Astrocyte (in vitro differentiated cells and primary cell): ENCODE measurements around the gene OCA2. TPM values are rescaled to one million over a fixed set of nuclear protein-coding genes. Genes with fewer than 3 reads are reported as not detected.
"Not testable (repeated sequence)": the region's sequence is repeated elsewhere in the genome, so short reads cannot be mapped to it uniquely, and the experiment has no call there.

Experiments used
- DNase-seq: peaks from one replicate; pipeline ENCODE4 v3.0.0-alpha.2; 2010; ENCODE audit warnings: low read depth
- FAIRE-seq: peaks from 2 replicates; lab custom pipeline; 2011; peaks lifted over from hg19 to GRCh38; lab: Jason Lieb, UNC
- H2AFZ ChIP-seq: 2 replicates; pipeline ENCODE4 v1.6.0; 2012; ENCODE audit warnings: low read depth, low read length, inconsistent platforms
- H3K27ac ChIP-seq: 2 replicates; pipeline ENCODE4 v1.5.1; 2011; ENCODE audit warnings: low read depth, low read length, inconsistent platforms
- H3K27me3 ChIP-seq: 2 replicates; pipeline ENCODE4 v1.6.0; 2011; ENCODE audit warnings: low read length, inconsistent platforms; ENCODE audit not compliant: insufficient read depth
- H3K36me3 ChIP-seq: 2 replicates; pipeline ENCODE4 v1.5.1; 2011; ENCODE audit warnings: low read length, inconsistent platforms; ENCODE audit not compliant: insufficient read depth
- H3K4me1 ChIP-seq: 2 replicates; pipeline ENCODE4 v1.5.1; 2011; ENCODE audit warnings: low read length, inconsistent platforms; ENCODE audit not compliant: insufficient read depth
- H3K4me2 ChIP-seq: 2 replicates; pipeline ENCODE4 v1.6.0; 2012; ENCODE audit warnings: low read length, inconsistent platforms
- H3K4me3 ChIP-seq: 2 replicates; pipeline ENCODE4 v1.5.1; 2011; ENCODE audit warnings: low read depth, mild to moderate bottlenecking, low read length, inconsistent platforms; ENCODE audit not compliant: insufficient read depth
- H3K79me2 ChIP-seq: 2 replicates; pipeline ENCODE4 v1.6.0; 2012; ENCODE audit warnings: mild to moderate bottlenecking, low read length, inconsistent platforms; ENCODE audit not compliant: insufficient read depth
- H3K9ac ChIP-seq: 2 replicates; pipeline ENCODE4 v1.6.0; 2012; ENCODE audit warnings: mild to moderate bottlenecking, low read length, inconsistent platforms
- H3K9me3 ChIP-seq: 2 replicates; pipeline ENCODE4 v1.5.1; 2012; ENCODE audit warnings: low read depth, mild to moderate bottlenecking, low read length, inconsistent platforms; ENCODE audit not compliant: insufficient read depth
- H4K20me1 ChIP-seq: 2 replicates; pipeline ENCODE4 v1.6.0; 2012; ENCODE audit warnings: low read length, inconsistent platforms; ENCODE audit not compliant: insufficient read depth
- H3K27ac Mint-ChIP-seq: one replicate; pipeline ENCODE4 v1.8.0; 2021; ENCODE audit warnings: mild to moderate bottlenecking, mixed read lengths; ENCODE audit not compliant: unreplicated experiment
- H3K27me3 Mint-ChIP-seq: one replicate; pipeline ENCODE4 v1.8.0; 2021; ENCODE audit warnings: low read depth, mixed read lengths; ENCODE audit not compliant: unreplicated experiment
- H3K36me3 Mint-ChIP-seq: one replicate; pipeline ENCODE4 v1.8.0; 2021; ENCODE audit warnings: low read depth, mixed read lengths; ENCODE audit not compliant: unreplicated experiment
- H3K4me1 Mint-ChIP-seq: one replicate; pipeline ENCODE4 v1.8.0; 2021; ENCODE audit warnings: low read depth, mixed read lengths; ENCODE audit not compliant: unreplicated experiment
- H3K4me3 Mint-ChIP-seq: one replicate; pipeline ENCODE4 v1.8.0; 2021; ENCODE audit warnings: mild to moderate bottlenecking, moderate library complexity, mixed read lengths; ENCODE audit not compliant: unreplicated experiment
- H3K9me3 Mint-ChIP-seq: one replicate; pipeline ENCODE4 v1.8.0; 2021; ENCODE audit warnings: mild to moderate bottlenecking, mixed read lengths; ENCODE audit not compliant: unreplicated experiment
- CTCF ChIP-seq: IDR thresholded peaks from 2 replicates; pipeline ENCODE4 v1.5.1; 2011; ENCODE audit warnings: low read depth, mild to moderate bottlenecking, inconsistent platforms, low read length, moderate library complexity; ENCODE audit not compliant: insufficient read depth
- EZH2 ChIP-seq: IDR thresholded peaks from 2 replicates; pipeline ENCODE4 v1.6.1; 2012; ENCODE audit warnings: mild to moderate bottlenecking, low read length, inconsistent platforms; ENCODE audit not compliant: insufficient read depth
- total RNA-seq: library from RNA; stranded (reverse); gene quantifications from 2 replicates; pipeline ENCODE4 v1.2.1, GENCODE V29; 2021

OCA2 gene
- total RNA-seq, 1 donor from 2014 or later = 2.9 TPM

DNA sequence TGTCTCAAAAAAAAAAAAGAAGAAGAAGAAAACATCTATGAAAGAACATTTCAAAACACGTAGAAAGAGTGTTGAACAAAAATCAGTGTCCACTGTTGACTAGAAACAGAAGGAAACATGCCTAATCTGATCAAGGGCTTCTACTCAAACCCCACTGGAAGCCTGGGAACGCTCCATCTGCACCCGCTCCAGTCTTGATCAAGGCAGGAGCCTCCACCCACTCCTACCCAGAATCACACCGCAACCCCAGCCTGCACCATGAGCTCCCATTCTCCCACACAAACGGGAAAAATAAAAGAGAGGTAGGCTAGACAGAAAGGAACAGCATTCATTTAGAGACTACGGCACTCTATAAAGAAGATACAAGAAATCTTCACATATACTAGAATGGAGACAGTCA lies 40.9 kb upstream of the OCA2 start:
- H3K4me1 Mint-ChIP-seq = no peaks in the 10 kb centered on the region
- no peaks in the 10 kb centered on the region for H3K27me3 ChIP-seq
- DNase-seq (no peak), FAIRE-seq (no peak)
- no peaks in the 10 kb centered on the region for H3K79me2 ChIP-seq
- H3K27me3 Mint-ChIP-seq = no peaks in the 10 kb centered on the region
- peaks cover 4% of the 10 kb centered on the region for H3K9me3 Mint-ChIP-seq
- no peaks in the 10 kb centered on the region for H3K4me1 ChIP-seq
- no peaks in the 10 kb centered on the region for H3K9me3 ChIP-seq
- TF ChIP-seq CTCF = no peak
- TF ChIP-seq EZH2 = no peak
- no peak overlapping the region for H3K9ac ChIP-seq
- H3K36me3 Mint-ChIP-seq = peaks cover 47% of the 10 kb centered on the region
- peaks cover 16% of the 10 kb centered on the region for H3K36me3 ChIP-seq
- H4K20me1 ChIP-seq = no peaks in the 10 kb centered on the region
- no peak overlapping the region for H3K4me2 ChIP-seq
- no peak overlapping the region for H3K27ac Mint-ChIP-seq
- no peak overlapping the region for H2AFZ ChIP-seq
- H3K4me3 Mint-ChIP-seq = no peak overlapping the region
- no peak overlapping the region for H3K4me3 ChIP-seq
- no peak overlapping the region for H3K27ac ChIP-seq

GRCh38 chr15:28137408-28138039 lies 38.4 kb upstream of the OCA2 start:
- not testable (repeated sequence) for H3K79me2 ChIP-seq, H3K27ac ChIP-seq, H3K9me3 Mint-ChIP-seq

GRCh38 chr15:28136236-28136904 lies 37.3 kb upstream of the OCA2 start:
- not testable (repeated sequence) for H3K4me2 ChIP-seq, DNase-seq, H3K9ac ChIP-seq, H3K27me3 Mint-ChIP-seq, H3K4me3 ChIP-seq, H3K79me2 ChIP-seq, H3K4me3 Mint-ChIP-seq, H3K27me3 ChIP-seq, H3K36me3 ChIP-seq, H3K9me3 Mint-ChIP-seq, H4K20me1 ChIP-seq, H3K9me3 ChIP-seq, H3K27ac ChIP-seq, H3K27ac Mint-ChIP-seq, H2AFZ ChIP-seq, FAIRE-seq
- peaks cover 11% of the 10 kb centered on the region for H3K4me1 Mint-ChIP-seq
- H3K4me1 ChIP-seq = peaks cover 20% of the 10 kb centered on the region
- H3K36me3 Mint-ChIP-seq = peaks cover 25% of the 10 kb centered on the region

More at GRCh38 chr15:28137408-28138039, 38.4 kb upstream of the OCA2 start:
- H3K4me1 ChIP-seq = peaks cover 15% of the 10 kb centered on the region
- not testable (repeated sequence) for H3K9ac ChIP-seq, H3K36me3 ChIP-seq, H2AFZ ChIP-seq, H3K9me3 ChIP-seq, H3K4me2 ChIP-seq, H3K4me3 ChIP-seq, DNase-seq, H3K27me3 Mint-ChIP-seq, H4K20me1 ChIP-seq, H3K27me3 ChIP-seq, FAIRE-seq, H3K27ac Mint-ChIP-seq, H3K4me3 Mint-ChIP-seq
- Mint-ChIP-seq H3K36me3 (peaks cover 29% of the 10 kb centered on the region), H3K4me1 (peaks cover 11% of the 10 kb centered on the region)
